Left forelimb (tissue), 1 donor: ENCODE measurements around the gene PSD.

ENCODE experiments used
- DNase-seq: peaks from one replicate; pipeline ENCODE4 v3.0.0-alpha.2; 2018; ENCODE audit warnings: low spot score

The PSD gene

GRCh38 chr10:102404361-102405107, 14.1 kb downstream of the PSD start:
- DNase-seq: no peak

DNA sequence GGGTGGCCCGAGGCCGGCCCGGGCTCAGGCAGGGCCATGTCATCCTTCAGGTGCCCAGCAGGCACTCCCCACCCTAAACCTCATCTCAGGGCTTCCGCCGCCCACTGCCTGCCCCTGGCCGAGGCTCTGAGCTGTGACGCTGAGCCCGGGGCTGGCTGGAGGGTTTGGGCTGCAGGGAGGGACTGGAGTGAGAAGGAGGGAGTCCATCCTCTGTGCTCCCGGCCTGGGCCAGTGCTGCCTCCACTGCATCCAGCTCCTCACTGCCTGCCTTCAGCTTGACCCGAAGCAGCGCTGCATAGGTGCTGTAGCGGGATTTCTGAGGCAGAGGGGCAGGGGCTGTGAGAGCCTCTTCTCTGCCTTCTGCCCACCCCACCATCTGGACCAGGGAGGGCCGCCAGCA, 15.5 kb downstream of the PSD start:
- no peak for DNase-seq

GRCh38 chr10:102402512-102402896, 16.1 kb downstream of the PSD start:
- DNase-seq: no peak

DNA sequence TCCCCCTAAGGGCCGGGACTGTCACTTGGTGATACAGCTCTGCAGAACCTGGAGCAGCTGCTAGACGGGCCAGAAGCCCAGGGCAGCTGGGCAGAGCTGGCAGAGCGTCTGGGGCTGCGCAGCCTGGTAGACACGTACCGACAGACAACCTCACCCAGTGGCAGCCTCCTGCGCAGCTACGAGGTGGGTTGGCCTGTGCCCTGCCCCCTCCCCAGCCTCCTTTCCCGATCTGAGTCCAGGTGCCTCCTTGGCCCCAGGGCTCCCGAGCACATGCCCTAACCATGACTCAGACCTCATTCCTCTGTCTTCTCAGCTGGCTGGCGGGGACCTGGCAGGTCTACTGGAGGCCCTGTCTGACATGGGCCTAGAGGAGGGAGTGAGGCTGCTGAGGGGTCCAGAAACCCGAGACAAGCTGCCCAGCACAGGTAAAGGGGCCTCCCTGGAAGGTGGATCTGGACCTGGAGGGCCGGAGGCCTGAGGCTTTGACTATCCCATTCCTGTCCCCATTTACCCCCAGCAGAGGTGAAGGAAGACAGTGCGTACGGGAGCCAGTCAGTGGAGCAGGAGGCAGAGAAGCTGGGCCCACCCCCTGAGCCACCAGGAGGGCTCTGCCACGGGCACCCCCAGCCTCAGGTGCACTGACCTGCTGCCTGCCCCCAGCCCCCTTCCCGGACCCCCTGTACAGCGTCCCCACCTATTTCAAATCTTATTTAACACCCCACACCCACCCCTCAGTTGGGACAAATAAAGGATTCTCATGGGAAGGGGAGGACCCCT, 16.7 kb downstream of the PSD start:
- DNase-seq: no peak

GRCh38 chr10:102401342-102401654, 17.3 kb downstream of the PSD start:
- no peak for DNase-seq

DNA sequence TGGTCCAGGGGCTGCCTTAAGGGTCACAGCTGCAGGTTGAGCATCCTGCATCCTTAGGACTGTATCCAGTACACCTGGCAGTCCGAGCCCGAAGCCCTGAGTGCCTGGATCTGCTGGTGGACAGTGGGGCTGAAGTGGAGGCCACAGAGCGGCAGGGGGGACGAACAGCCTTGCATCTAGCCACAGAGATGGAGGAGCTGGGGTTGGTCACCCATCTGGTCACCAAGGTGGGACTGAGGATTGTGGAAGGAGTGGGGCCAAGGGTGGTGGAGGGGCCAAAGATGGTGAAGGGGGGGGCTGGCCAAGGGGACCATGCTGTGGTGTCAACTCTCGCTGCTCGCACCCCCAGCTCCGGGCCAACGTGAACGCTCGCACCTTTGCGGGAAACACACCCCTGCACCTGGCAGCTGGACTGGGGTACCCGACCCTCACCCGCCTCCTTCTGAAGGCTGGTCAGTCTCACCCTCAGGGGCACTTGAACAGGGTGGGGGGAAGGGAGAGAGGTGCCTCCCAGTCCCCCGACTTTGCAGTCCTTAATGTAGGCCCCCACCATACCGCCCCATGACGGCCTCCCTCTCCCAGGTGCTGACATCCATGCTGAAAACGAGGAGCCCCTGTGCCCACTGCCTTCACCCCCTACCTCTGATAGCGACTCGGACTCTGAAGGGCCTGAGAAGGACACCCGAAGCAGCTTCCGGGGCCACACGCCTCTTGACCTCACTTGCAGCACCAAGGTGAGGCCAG, 17.8 kb downstream of the PSD start:
- DNase-seq: no peak

DNA sequence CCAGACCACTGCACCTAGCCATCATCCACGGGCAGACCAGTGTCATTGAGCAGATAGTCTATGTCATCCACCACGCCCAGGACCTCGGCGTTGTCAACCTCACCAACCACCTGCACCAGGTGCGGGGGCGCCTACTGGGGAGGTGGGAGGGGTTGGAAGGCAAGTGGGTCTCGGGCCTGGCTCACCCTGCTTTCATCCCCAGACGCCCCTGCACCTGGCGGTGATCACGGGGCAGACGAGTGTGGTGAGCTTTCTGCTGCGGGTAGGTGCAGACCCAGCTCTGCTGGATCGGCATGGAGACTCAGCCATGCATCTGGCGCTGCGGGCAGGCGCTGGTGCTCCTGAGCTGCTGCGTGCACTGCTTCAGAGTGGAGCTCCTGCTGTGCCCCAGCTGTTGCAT, 18.5 kb downstream of the PSD start:
- no peak for DNase-seq

- peak; percentile 93 for DNase-seq
These were observed 19.2 kb downstream of the PSD start for GRCh38 chr10:102399217-102400021.

GRCh38 chr10:102398172-102399020, 20.2 kb downstream of the PSD start:
- no peak for DNase-seq

- DNase-seq: no peak
These were observed 21.1 kb downstream of the PSD start for GRCh38 chr10:102397222-102398171.

DNA sequence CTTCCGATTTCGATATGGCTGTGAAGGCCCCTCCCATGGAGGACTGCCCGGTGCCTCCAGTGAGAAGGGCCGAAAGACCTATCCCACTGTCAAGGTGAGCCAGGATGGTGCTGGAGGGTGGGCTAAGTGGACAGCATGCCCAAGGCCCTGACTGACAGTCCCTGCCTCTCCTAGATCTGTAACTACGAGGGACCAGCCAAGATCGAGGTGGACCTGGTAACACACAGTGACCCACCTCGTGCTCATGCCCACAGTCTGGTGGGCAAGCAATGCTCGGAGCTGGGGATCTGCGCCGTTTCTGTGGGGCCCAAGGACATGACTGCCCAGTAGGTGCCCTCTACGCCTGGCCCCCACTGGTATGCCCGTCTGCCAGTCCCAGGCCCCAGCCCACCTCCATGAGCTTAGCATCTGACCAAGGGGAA, 21.8 kb downstream of the PSD start:
- DNase-seq: no peak

DNA sequence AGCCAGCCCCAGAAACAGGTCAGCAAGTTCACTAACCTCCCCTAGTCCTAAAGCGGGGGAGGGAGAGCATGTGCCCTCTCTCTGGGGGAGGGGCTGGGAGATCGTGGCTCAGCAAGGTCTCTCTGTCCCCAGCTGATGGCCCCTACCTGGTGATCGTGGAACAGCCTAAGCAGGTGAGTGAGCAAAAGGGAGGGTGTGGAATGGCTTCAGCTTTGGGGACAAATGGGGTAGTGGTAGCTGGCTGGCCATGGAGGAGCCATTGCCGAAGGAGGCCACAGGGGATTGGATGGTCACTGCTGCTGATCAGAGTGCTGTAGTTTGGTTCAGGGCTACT, 22.3 kb downstream of the PSD start:
- no peak for DNase-seq

DNA sequence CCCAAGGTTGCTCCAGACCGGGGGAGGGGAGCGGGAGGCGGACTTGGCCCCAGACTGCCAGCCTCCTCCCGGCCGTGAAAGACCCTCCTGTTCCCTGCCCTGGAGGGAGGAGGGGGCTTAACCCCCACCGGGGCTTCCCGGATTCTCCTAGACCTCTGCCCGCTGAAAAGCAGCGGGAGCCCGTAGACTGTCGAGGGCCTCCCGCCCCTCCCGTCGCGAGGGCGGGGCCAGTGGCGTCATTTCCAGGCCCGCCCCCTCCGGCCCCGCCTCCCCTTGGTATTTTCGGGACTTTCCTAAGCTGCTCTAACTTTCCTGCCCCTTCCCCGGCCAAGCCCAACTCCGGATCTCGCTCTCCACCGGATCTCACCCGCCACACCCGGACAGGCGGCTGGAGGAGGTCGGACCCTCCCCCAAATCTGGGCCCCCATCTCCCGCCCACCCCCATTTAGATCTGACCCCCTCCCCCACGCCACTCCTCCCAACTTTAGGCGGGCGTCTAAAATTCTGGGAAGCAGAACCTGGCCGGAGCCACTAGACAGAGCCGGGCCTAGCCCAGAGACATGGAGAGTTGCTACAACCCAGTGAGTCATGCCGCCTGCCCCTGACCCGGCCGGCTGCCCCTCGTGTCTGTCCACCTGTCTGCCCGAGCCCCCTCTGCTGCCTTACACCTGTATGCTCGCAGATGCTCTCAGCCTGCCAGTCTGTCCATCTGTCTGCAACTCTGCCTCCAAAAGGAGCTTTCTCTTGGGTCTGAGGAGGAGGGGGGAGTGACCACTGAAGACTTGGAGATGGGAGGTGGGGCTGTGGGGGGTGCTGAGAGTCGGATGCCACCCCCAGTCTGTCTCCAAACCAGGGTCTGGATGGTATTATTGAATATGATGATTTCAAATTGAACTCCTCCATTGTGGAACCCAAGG, 22.9 kb downstream of the PSD start, which contains the start of gene NFKB2:
TSS of gene NFKB2 (plus strand) at position 306 of the 917 bp plus-strand sequence. CDS start at position 561, 255 bp downstream.
- DNase-seq: peak; percentile 94

DNA sequence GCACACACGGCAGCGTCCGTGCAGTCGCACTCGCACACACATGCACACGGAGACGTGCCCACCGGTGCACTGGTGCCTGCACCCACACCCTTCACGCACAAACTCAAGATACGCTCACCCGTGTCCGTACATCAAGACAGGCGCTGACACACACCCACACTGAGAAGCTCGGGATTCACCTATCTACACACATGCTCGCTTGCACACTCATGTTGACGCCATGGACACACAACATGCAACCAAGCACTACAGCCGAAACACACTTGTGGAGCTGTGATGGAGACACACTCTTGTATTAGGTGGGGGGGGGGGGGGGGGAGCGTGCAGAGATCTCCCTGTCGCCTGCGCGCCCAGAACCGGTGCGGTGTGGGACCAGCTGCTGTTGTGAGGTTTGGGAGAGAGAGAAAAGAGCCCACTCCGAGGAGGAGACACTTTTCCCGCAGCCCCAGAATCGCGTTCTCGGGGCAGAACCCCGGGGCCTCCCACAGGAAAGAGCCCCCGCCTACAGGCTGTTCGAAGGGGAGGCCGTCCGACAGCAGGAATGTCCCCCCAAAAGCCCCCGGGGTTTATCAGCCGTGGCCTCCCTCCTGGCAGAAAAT, 23.7 kb downstream of the PSD start:
- peak; percentile 80 for DNase-seq

DNA sequence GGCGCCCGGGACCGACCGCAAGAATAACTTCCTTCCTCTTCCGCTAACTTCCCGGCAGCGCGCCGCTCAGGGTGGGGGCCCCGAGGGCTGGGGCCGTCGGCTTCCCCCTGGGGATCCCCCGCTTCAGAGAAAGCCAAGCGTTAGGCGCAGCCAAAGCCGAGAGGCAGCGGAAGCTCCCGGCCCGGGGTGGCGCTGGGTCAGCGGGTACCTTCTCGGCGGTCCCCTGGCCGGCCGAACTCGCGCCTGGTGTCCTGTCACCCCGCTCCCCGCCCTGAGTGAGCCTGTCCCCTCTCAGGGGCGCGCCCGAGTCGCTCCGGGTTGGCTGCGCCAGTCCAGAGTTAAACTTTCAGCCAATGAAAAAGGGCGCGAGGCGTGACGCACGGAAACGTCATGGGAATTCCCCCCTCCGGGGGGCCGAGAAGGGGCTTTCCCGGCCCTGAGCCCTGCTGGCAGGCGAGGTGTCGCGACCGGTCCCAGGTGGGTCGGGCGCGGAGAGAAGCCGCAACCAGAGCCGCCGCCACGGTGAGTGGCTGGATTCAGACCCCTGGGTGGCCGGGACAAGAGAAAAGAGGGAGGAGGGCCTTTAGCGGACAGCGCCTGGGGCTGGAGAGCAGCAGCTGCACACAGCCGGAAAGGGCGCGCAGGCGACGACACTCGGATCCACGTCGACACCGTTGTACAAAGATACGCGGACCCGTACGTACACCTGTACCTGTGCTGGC, 24.3 kb downstream of the PSD start:
- peak; percentile 95 for DNase-seq

DNA sequence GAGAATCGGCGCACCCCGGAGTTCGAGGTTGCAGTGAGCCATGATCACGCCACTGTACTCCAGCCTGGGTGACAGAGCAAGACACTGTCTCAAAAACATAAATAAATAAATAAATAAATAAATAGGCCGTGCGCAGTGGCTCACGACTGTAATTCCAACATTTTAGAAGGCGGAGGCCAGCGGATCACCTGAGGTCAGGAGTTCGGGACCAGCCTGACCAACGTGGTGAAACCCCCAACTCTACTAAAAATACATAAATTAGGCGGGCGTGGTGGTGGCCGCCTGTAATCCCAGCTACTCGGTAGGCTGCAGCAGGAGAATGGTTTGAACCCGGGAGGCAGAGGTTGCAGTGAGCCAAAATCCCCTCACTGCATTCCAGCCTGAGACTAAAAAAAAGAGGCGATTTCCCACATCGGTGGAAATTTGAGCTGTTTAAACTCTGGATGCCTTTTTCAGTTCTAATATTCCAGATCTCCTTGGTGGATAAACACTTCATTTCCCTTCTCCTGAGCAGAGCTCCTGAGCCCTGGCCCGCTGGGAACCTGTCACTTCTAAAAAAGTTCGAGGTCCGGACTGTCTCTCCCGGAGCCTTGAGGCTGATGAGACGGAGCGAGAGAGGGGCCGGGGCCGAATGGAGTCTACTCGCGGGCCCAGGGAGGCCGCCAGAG, 25.0 kb downstream of the PSD start:
- no peak for DNase-seq

DNA sequence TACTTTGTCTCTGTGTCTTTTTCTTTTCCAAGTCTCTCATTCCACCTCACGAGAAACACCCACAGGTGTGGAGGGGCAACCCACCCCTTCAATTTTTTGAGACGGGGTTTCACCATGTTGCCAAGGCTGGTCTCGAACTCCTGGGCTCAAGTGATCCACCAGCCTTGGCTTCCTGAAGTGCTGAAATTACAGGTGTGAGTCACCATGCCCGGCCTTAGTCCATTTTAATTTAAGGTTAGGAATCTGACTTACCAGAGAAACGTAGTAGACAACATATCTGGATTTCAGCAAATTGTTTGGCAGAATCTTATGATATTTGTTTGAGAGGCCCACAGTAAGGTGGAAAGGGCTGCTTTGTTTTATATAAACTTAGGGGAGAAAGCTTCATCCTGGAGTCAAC, 26.3 kb downstream of the PSD start:
- DNase-seq: no peak
